Liver (tissue), 9 donors: ENCODE results near the gene PAQR7. TPM values are rescaled to one million over a fixed set of nuclear protein-coding genes. Genes with fewer than 3 reads are reported as not detected.

Source experiments
- DNase-seq: peaks from one replicate; pipeline ENCODE4 v3.0.0-alpha.2; 2017; ENCODE audit warnings: low spot score
- H3K27ac ChIP-seq, 2 donors: one replicate each; pipeline ENCODE4 v1.7.0; 2013; ENCODE audit warnings: inconsistent platforms in 2 of 2, low read length in 2 of 2, control low read depth in 1 of 2, low read depth in 1 of 2, mild to moderate bottlenecking in 1 of 2
- H3K27me3 ChIP-seq, 4 donors: one replicate each; pipeline versions ENCODE4 v1.6.1 to v1.7.0; 2013; ENCODE audit warnings: low read length in 3 of 4, inconsistent platforms in 1 of 4, mild to moderate bottlenecking in 1 of 4, moderate library complexity in 1 of 4; ENCODE audit not compliant: control insufficient read depth in 4 of 4, insufficient read depth in 4 of 4
- H3K36me3 ChIP-seq, 4 donors: one replicate each; pipeline versions ENCODE4 v1.6.1 to v1.7.0; 2013; ENCODE audit warnings: low read length in 3 of 4, mild to moderate bottlenecking in 3 of 4, low read depth in 1 of 4, moderate library complexity in 1 of 4; ENCODE audit not compliant: control insufficient read depth in 4 of 4, insufficient read depth in 3 of 4
- H3K4me1 ChIP-seq, 4 donors: one replicate each; pipeline versions ENCODE4 v1.6.1 to v1.7.0; 2013; ENCODE audit warnings: low read length in 3 of 4, mild to moderate bottlenecking in 3 of 4, moderate library complexity in 1 of 4; ENCODE audit not compliant: control insufficient read depth in 4 of 4, insufficient read depth in 4 of 4
- H3K4me3 ChIP-seq, 3 donors: one replicate each; pipeline versions ENCODE4 v1.6.1 to v1.7.0; 2013; ENCODE audit warnings: low read length in 3 of 3, control low read depth in 1 of 3, low read depth in 1 of 3, mild to moderate bottlenecking in 1 of 3
- H3K9ac ChIP-seq, 2 donors: one replicate each; pipeline ENCODE4 v1.7.0; 2013; ENCODE audit warnings: low read length in 2 of 2, mild to moderate bottlenecking in 2 of 2, moderate library complexity in 2 of 2, control low read depth in 1 of 2, low read depth in 1 of 2
- H3K9me3 ChIP-seq, 4 donors: one replicate each; pipeline versions ENCODE4 v1.6.1 to v1.7.0; 2013; ENCODE audit warnings: low read length in 3 of 4; ENCODE audit not compliant: control insufficient read depth in 4 of 4
- EGR1 ChIP-seq, 2 donors: IDR thresholded peaks; 2 replicates each; pipeline ENCODE4 v1.6.1; 2016 to 2018; ENCODE audit warnings: antibody characterized with exemption in 2 of 2, low read depth in 2 of 2
- FOXA1 ChIP-seq: IDR thresholded peaks from 2 replicates; pipeline ENCODE4 v1.6.1; 2016; ENCODE audit warnings: antibody characterized with exemption
- FOXA2 ChIP-seq: IDR thresholded peaks from 2 replicates; pipeline ENCODE4 v1.6.1; 2016; ENCODE audit warnings: antibody characterized with exemption
- GABPA ChIP-seq, 2 donors: IDR thresholded peaks in 1 of 2; conservative IDR thresholded peaks in 1 of 2; 2 replicates each; pipeline ENCODE4 v1.6.1; 2016; ENCODE audit warnings: antibody characterized with exemption in 2 of 2, mild to moderate bottlenecking in 1 of 2, moderate library complexity in 1 of 2
- HNF4A ChIP-seq, 2 donors: conservative IDR thresholded peaks; 2 replicates each; pipeline ENCODE4 v1.6.1; 2016; ENCODE audit warnings: antibody characterized with exemption in 2 of 2, mild to moderate bottlenecking in 2 of 2
- HNF4G ChIP-seq: IDR thresholded peaks from 2 replicates; pipeline ENCODE4 v1.6.1; 2016; ENCODE audit warnings: antibody characterized with exemption
- NR2F2 ChIP-seq: IDR thresholded peaks from 2 replicates; pipeline ENCODE4 v1.6.1; 2016; ENCODE audit warnings: antibody characterized with exemption
- RAD21 ChIP-seq, 2 donors: IDR thresholded peaks; 2 replicates each; pipeline ENCODE4 v1.6.1; 2016; ENCODE audit warnings: antibody characterized with exemption in 2 of 2, mild to moderate bottlenecking in 2 of 2
- RXRA ChIP-seq, 2 donors: IDR thresholded peaks; 2 replicates each; pipeline ENCODE4 v1.6.1; 2017 to 2018; ENCODE audit warnings: antibody characterized with exemption in 2 of 2, mild to moderate bottlenecking in 1 of 2
- SP1 ChIP-seq: IDR thresholded peaks from 2 replicates; pipeline ENCODE4 v1.6.1; 2018; ENCODE audit warnings: antibody characterized with exemption, mild to moderate bottlenecking
- TAF1 ChIP-seq: conservative IDR thresholded peaks from 2 replicates; pipeline ENCODE4 v1.6.1; 2016; ENCODE audit warnings: antibody characterized with exemption, mild to moderate bottlenecking
- WGBS: extraction: QIAGEN DNeasy Blood & Tissue Kit; methylation state at CpG from one replicate; pipeline ENCODE4 v1.1.7; 2013; 5-methylcytosine and 5-hydroxymethylcytosine counted together
- polyA plus RNA-seq, 2 donors: library from polyadenylated mRNA; stranded (reverse) in 1 of 2; unstranded in 1 of 2; fragments of 200-250 nt in 1 of 2; fragments of >200 nt in 1 of 2; fragmentation: Nextera tagmentation in 1 of 2; extraction: Ambion mirVana in 1 of 2; gene quantifications; one replicate each; pipeline versions ENCODE4 v1.2.1 to v1.2.3, GENCODE V29; 2013 to 2015
- total RNA-seq, 2 donors: library from RNA; depleted of rRNA; stranded (reverse); fragments of >200 nt; gene quantifications; one replicate each; pipeline ENCODE4 v1.2.3, GENCODE V29; 2014
- TF ChIP-seq, protein P1 (sequence below): IDR thresholded peaks from 2 replicates; pipeline ENCODE4 v1.6.1; 2016; ENCODE audit warnings: antibody characterized with exemption
- TF ChIP-seq, protein P2 (sequence below): fragments of 150-350 bp; IDR thresholded peaks from 2 replicates; pipeline ENCODE4 v1.5.1; 2017; ENCODE audit warnings: improper control_type of control experiment, low read depth, low read length; ENCODE audit not compliant: missing input control
- TF ChIP-seq, protein P3 (sequence below): IDR thresholded peaks from 2 replicates; pipeline ENCODE4 v1.6.1; 2016; ENCODE audit warnings: antibody characterized with exemption
- TF ChIP-seq, protein P4 (sequence below): IDR thresholded peaks from 2 replicates; pipeline ENCODE4 v1.6.1; 2016; ENCODE audit warnings: antibody characterized with exemption
- TF ChIP-seq, protein P5 (sequence below): IDR thresholded peaks from 2 replicates; pipeline ENCODE4 v1.6.1; 2016; ENCODE audit warnings: antibody characterized with exemption, mild to moderate bottlenecking
- donor health status: healthy.
- donor health status: healthy.
- donor health status: healthy.
- donor health status: healthy.
- donor health status: healthy.

Gene PAQR7
- total and polyA plus RNA-seq, 4 donors, result 1.5 to 9.0 (median 1.8) TPM

DNA sequence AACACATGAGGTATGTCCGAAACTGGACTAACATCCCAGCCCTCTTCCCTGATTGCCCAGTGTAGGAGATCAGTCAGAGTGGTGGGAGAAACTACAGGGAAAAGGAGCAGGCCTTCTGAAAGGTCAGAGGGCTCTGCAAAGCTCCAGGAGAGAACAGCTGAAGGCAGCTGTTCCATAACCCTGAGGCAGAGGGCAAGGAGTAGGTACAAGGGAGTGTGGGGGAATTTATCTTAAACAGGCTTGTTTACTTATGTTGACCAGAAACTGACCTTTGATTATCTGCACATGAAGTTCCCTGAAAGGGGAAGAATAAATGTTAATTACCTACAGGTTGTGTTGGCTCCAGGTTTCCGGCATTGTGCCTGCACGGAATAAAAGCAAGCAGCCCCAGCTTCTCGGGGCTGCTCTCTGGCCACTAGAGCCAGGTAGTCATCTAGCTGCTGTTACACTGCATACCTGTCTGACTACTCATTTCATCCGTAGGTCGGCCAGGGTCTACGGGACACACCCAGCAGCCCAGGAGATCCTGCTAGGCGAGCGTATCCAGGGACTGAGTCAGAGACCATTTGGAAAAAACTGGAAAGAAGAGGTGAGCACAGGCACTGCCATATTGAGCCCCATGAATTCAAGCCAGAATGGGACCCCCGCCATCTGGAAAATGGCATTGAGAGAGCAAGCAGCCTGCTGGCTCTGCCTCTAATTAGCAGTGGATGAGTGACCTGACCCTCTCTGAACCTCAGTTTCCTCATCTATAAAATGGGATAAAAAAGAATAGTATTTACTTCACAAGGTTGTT, 14.9 kb upstream of the PAQR7 start:
- Histone ChIP-seq H3K27ac (no peak overlapping the region), H3K27me3 (no peaks in the 10 kb centered on the region), H3K4me1 (peaks cover 8 to 21% (median 16%) of the 10 kb centered on the region in 4 donors), H3K9ac (no peak overlapping the region), H3K4me3 (no peak overlapping the region), H3K9me3 (no peaks in the 10 kb centered on the region), H3K36me3 (no peaks in the 10 kb centered on the region)
- 62% methylated on average over 10 of the region's 10 CpGs for WGBS
- no peak for DNase-seq
- TF ChIP-seq HNF4G, result no peak
- peak; percentile 45 for TF ChIP-seq NR2F2
- TF ChIP-seq RAD21 (IDR thresholded peaks at IDR 0.05), result no peak
- TF ChIP-seq SP1, result peak; percentile 64
- no peak for TF ChIP-seq EGR1 (IDR thresholded peaks at IDR 0.05; ENCODE audit: low read depth in 2 of 2)
- no peak for TF ChIP-seq TAF1
- peak; percentile 54 to 59 for TF ChIP-seq HNF4A (conservative IDR thresholded peaks at IDR 0.05)
- peak; percentile 46 to 58 for TF ChIP-seq RXRA (IDR thresholded peaks at IDR 0.05)

DNA sequence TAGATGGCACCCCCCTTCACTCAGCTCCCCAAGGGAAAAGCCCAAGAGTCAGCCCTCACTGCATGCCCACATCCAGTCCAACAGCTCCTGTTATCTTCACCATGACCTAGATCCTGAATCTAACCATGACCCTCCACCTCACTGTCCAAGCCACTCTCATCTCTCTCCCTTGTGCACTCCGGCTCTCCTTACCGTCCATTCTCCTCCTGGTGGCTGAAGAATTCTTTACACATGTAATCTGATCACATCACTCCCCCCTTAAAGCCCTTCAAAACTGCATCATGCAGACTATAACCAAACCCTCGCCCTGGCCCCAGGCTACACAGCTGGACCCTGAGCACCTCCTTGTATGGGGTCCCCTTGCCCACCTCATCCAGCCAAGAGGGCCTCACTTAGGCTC, 14.0 kb upstream of the PAQR7 start:
- Histone ChIP-seq H3K4me1 (peaks cover 8 to 22% (median 15%) of the 10 kb centered on the region in 4 donors), H3K27me3 (no peaks in the 10 kb centered on the region), H3K36me3 (no peaks in the 10 kb centered on the region), H3K9me3 (no peaks in the 10 kb centered on the region), H3K9ac (no peak overlapping the region), H3K4me3 (no peak overlapping the region), H3K27ac (no peak overlapping the region)
- 92% methylated on average over 3 of the region's 3 CpGs for WGBS
- TF ChIP-seq, protein P1, sequence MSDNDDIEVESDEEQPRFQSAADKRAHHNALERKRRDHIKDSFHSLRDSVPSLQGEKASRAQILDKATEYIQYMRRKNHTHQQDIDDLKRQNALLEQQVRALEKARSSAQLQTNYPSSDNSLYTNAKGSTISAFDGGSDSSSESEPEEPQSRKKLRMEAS, result no peak
- TF ChIP-seq HNF4G, result no peak
- no peak for TF ChIP-seq NR2F2
- TF ChIP-seq RXRA (IDR thresholded peaks at IDR 0.05), result no peak
- no peak for TF ChIP-seq EGR1 (IDR thresholded peaks at IDR 0.05; ENCODE audit: low read depth in 2 of 2)
- TF ChIP-seq FOXA2, result no peak
- DNase-seq, result no peak

DNA sequence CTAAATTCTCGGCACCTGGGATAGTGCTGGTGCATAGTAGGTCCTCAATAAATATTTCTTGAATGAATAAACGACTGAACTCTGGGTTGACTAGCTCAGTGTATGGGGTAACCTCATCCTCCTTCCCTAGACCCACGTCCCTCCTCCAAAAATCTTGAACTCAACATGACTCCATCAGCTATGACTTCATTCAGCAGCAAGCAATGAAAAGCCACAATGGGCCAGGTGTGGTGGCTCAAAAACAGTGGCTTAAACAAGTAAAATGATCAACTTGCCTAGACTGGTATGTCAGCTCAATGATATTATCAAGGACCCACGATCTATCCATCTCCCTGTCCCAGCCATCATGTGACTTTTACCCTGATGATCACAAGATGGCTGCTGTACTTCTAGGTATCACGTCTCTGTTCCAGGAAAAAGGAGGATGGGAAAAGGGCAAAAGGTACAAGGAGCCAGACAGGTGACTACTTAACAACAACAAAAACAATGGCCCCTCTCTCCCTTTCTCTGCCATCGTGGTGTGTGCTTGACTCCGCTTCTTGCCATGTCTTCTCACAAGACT, 13.0 kb upstream of the PAQR7 start:
- Histone ChIP-seq H3K36me3 (no peaks in the 10 kb centered on the region), H3K4me3 (no peak overlapping the region), H3K27me3 (no peaks in the 10 kb centered on the region), H3K4me1 (peaks cover 8 to 22% (median 15%) of the 10 kb centered on the region in 4 donors), H3K27ac (no peak overlapping the region), H3K9ac (no peak overlapping the region), H3K9me3 (no peaks in the 10 kb centered on the region)
- no peak for DNase-seq
- WGBS, result 87% methylated on average over 7 of the region's 7 CpGs
- TF ChIP-seq HNF4A (conservative IDR thresholded peaks at IDR 0.05) (no peak), GABPA (IDR thresholded peaks at IDR 0.05 in 1 of 2, conservative IDR thresholded peaks at IDR 0.05 in 1 of 2) (no peak), FOXA1 (no peak)
- TF ChIP-seq, protein P2, sequence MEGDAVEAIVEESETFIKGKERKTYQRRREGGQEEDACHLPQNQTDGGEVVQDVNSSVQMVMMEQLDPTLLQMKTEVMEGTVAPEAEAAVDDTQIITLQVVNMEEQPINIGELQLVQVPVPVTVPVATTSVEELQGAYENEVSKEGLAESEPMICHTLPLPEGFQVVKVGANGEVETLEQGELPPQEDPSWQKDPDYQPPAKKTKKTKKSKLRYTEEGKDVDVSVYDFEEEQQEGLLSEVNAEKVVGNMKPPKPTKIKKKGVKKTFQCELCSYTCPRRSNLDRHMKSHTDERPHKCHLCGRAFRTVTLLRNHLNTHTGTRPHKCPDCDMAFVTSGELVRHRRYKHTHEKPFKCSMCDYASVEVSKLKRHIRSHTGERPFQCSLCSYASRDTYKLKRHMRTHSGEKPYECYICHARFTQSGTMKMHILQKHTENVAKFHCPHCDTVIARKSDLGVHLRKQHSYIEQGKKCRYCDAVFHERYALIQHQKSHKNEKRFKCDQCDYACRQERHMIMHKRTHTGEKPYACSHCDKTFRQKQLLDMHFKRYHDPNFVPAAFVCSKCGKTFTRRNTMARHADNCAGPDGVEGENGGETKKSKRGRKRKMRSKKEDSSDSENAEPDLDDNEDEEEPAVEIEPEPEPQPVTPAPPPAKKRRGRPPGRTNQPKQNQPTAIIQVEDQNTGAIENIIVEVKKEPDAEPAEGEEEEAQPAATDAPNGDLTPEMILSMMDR, result no peak
- TF ChIP-seq, protein P3, sequence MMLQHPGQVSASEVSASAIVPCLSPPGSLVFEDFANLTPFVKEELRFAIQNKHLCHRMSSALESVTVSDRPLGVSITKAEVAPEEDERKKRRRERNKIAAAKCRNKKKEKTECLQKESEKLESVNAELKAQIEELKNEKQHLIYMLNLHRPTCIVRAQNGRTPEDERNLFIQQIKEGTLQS, result no peak
- TF ChIP-seq, protein P4, sequence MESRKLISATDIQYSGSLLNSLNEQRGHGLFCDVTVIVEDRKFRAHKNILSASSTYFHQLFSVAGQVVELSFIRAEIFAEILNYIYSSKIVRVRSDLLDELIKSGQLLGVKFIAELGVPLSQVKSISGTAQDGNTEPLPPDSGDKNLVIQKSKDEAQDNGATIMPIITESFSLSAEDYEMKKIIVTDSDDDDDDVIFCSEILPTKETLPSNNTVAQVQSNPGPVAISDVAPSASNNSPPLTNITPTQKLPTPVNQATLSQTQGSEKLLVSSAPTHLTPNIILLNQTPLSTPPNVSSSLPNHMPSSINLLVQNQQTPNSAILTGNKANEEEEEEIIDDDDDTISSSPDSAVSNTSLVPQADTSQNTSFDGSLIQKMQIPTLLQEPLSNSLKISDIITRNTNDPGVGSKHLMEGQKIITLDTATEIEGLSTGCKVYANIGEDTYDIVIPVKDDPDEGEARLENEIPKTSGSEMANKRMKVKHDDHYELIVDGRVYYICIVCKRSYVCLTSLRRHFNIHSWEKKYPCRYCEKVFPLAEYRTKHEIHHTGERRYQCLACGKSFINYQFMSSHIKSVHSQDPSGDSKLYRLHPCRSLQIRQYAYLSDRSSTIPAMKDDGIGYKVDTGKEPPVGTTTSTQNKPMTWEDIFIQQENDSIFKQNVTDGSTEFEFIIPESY, result no peak
- TF ChIP-seq, protein P5, sequence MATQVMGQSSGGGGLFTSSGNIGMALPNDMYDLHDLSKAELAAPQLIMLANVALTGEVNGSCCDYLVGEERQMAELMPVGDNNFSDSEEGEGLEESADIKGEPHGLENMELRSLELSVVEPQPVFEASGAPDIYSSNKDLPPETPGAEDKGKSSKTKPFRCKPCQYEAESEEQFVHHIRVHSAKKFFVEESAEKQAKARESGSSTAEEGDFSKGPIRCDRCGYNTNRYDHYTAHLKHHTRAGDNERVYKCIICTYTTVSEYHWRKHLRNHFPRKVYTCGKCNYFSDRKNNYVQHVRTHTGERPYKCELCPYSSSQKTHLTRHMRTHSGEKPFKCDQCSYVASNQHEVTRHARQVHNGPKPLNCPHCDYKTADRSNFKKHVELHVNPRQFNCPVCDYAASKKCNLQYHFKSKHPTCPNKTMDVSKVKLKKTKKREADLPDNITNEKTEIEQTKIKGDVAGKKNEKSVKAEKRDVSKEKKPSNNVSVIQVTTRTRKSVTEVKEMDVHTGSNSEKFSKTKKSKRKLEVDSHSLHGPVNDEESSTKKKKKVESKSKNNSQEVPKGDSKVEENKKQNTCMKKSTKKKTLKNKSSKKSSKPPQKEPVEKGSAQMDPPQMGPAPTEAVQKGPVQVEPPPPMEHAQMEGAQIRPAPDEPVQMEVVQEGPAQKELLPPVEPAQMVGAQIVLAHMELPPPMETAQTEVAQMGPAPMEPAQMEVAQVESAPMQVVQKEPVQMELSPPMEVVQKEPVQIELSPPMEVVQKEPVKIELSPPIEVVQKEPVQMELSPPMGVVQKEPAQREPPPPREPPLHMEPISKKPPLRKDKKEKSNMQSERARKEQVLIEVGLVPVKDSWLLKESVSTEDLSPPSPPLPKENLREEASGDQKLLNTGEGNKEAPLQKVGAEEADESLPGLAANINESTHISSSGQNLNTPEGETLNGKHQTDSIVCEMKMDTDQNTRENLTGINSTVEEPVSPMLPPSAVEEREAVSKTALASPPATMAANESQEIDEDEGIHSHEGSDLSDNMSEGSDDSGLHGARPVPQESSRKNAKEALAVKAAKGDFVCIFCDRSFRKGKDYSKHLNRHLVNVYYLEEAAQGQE, result no peak
